A549 (cell line): ENCODE results near the gene NFX1. TPM values are rescaled to one million over a fixed set of nuclear protein-coding genes. Genes with fewer than 3 reads are reported as not detected.
A peak's percentile ranks its signal among the peaks of the same experiment; 100 is the strongest.

Experiments
- ATAC-seq, 2 experiments: fragments of 200-7000 bp in 1 of 2; fragments of >200 bp in 1 of 2; cut with Nextera tagmentation in 1 of 2; cut with Tn5 transposase in 1 of 2; 3 replicates each; pipeline versions ENCODE4 v1.8.0 to v1.9.1; 2018 to 2020; ENCODE audit warnings: mild to moderate bottlenecking in 1 of 2, moderate library complexity in 1 of 2
- CTCF ChIA-PET: fragments of 300-600 bp; sonication (Branson Sonifier 250); formaldehyde crosslinking; extraction: SDS; loops from one replicate; lab custom pipeline; 2021; ENCODE audit warnings: antibody characterized with exemption, inconsistent platforms; lab: Yijun Ruan, JAX
- POLR2A ChIA-PET: fragments of 350-600 bp; formaldehyde crosslinking; extraction: SDS; loops from one replicate; lab custom pipeline; 2021; ENCODE audit warnings: antibody characterized with exemption, inconsistent platforms; lab: Yijun Ruan, JAX
- DNase-seq, 2 experiments: peaks; one replicate each; pipeline versions ENCODE4 v3.0.0 to v3.0.0-alpha.2; 2011 to 2016; ENCODE audit warnings: low read depth in 1 of 2, low spot score in 1 of 2
- FAIRE-seq: peaks from 2 replicates; lab custom pipeline; 2011; peaks lifted over from hg19 to GRCh38; lab: Jason Lieb, UNC
- H3K27ac ChIP-seq, 2 experiments: fragments of >200 bp; sonication (Bioruptor Twin); formaldehyde crosslinking; 3 replicates each; pipeline ENCODE4 v1.5.1; 2016 to 2017
- H3K4me1 ChIP-seq: fragments of >200 bp; sonication (Bioruptor Twin); formaldehyde crosslinking; 3 replicates; pipeline ENCODE4 v1.6.1; 2016
- H3K4me2 ChIP-seq: fragments of >200 bp; sonication (Bioruptor Twin); formaldehyde crosslinking; 3 replicates; pipeline ENCODE4 v1.6.1; 2016
- H3K4me3 ChIP-seq: fragments of >200 bp; sonication (Bioruptor Twin); formaldehyde crosslinking; 3 replicates; pipeline ENCODE4 v1.5.1; 2016
- H3K9me3 ChIP-seq: fragments of >200 bp; sonication (Bioruptor Twin); formaldehyde crosslinking; 3 replicates; pipeline ENCODE4 v1.6.1; 2016
- BCL3 ChIP-seq: fragments of >200 bp; sonication (Bioruptor Twin); formaldehyde crosslinking; IDR thresholded peaks from 3 replicates; pipeline ENCODE4 v1.6.1; 2016
- CBX8 ChIP-seq: fragments of 200-600 bp; sonication (generic); IDR thresholded peaks from 2 replicates; pipeline ENCODE4 v1.6.1; 2016
- CEBPB ChIP-seq, 2 experiments: fragments of >200 bp in 1 of 2; sonication (Bioruptor Twin) in 1 of 2; formaldehyde crosslinking in 1 of 2; IDR thresholded peaks; 2 replicates each; pipeline ENCODE4 v1.6.1; 2012 to 2016
- CHD2 ChIP-seq: fragments of 150-350 bp; IDR thresholded peaks from 2 replicates; pipeline ENCODE4 v1.6.1; 2014; ENCODE audit warnings: low read length; ENCODE audit not compliant: partially characterized antibody
- CHD4 ChIP-seq: fragments of 200-600 bp; sonication (generic); IDR thresholded peaks from 2 replicates; pipeline ENCODE4 v1.6.1; 2016; ENCODE audit warnings: antibody characterized with exemption, mild to moderate bottlenecking, borderline replicate concordance
- ELK1 ChIP-seq: fragments of 150-350 bp; IDR thresholded peaks from 2 replicates; pipeline ENCODE4 v1.6.1; 2014; ENCODE audit warnings: low read depth, mild to moderate bottlenecking, low read length
- FOSL2 ChIP-seq, 2 experiments: fragments of 450-650 bp in 1 of 2; fragments of >200 bp in 1 of 2; sonication (Bioruptor Twin) in 1 of 2; formaldehyde crosslinking; IDR thresholded peaks; 2 replicates each; pipeline versions ENCODE4 v1.5.0 to v1.6.1; 2016 to 2020; ENCODE audit warnings: mild to moderate bottlenecking in 1 of 2, moderate library complexity in 1 of 2
- FOXS1 ChIP-seq: fragments of 250-450 bp; sonication (Bioruptor Pico); IDR thresholded peaks from 2 replicates; pipeline ENCODE4 v1.5.0; 2020; ENCODE audit warnings: mild to moderate bottlenecking, moderate library complexity
- GATA3 ChIP-seq: IDR thresholded peaks from 2 replicates; pipeline ENCODE4 v1.6.1; 2012; ENCODE audit warnings: borderline replicate concordance
- HEYL ChIP-seq: fragments of 250-450 bp; sonication (Bioruptor Pico); IDR thresholded peaks from 2 replicates; pipeline ENCODE4 v1.8.0; 2021; ENCODE audit warnings: mild to moderate bottlenecking, moderate library complexity
- HMGXB4 ChIP-seq: fragments of 250-450 bp; sonication (Bioruptor Pico); IDR thresholded peaks from 2 replicates; pipeline ENCODE4 v1.5.0; 2021; ENCODE audit warnings: mild to moderate bottlenecking, moderate library complexity, borderline replicate concordance
- HOXA7 ChIP-seq: fragments of 250-450 bp; sonication (Bioruptor Pico); IDR thresholded peaks from 2 replicates; pipeline ENCODE4 v1.5.0; 2020; ENCODE audit warnings: mild to moderate bottlenecking, moderate library complexity
- HOXB5 ChIP-seq: fragments of 250-450 bp; sonication (Bioruptor Pico); IDR thresholded peaks from 2 replicates; pipeline ENCODE4 v1.5.0; 2020; ENCODE audit warnings: mild to moderate bottlenecking, moderate library complexity
- JUN ChIP-seq, 2 experiments: fragments of >200 bp; sonication (Bioruptor Twin); formaldehyde crosslinking; IDR thresholded peaks; 2 replicates in 1 of 2; 3 replicates in 1 of 2; pipeline ENCODE4 v1.6.1; 2016 to 2017
- KDM1A ChIP-seq: fragments of 200-600 bp; sonication (generic); IDR thresholded peaks from 2 replicates; pipeline ENCODE4 v1.6.1; 2016; ENCODE audit warnings: low read depth, mild to moderate bottlenecking
- KDM5A ChIP-seq: fragments of 200-600 bp; sonication (generic); IDR thresholded peaks from 2 replicates; pipeline ENCODE4 v1.6.1; 2016; ENCODE audit warnings: antibody characterized with exemption, mild to moderate bottlenecking
- MAZ ChIP-seq: fragments of 150-350 bp; IDR thresholded peaks from 2 replicates; pipeline ENCODE4 v1.6.1; 2014; ENCODE audit warnings: antibody characterized with exemption, low read depth, low read length, borderline replicate concordance
- NFE2L2 ChIP-seq: fragments of 150-350 bp; conservative IDR thresholded peaks from 2 replicates; pipeline ENCODE4 v1.6.1; 2014; ENCODE audit warnings: low read length
- RARB ChIP-seq: fragments of 250-450 bp; sonication (Bioruptor Pico); IDR thresholded peaks from 2 replicates; pipeline ENCODE4 v1.8.0; 2021; ENCODE audit warnings: mild to moderate bottlenecking, moderate library complexity
- REST ChIP-seq: fragments of 200-600 bp; sonication (generic); IDR thresholded peaks from 2 replicates; pipeline ENCODE4 v1.6.1; 2016; ENCODE audit warnings: antibody characterized with exemption, mild to moderate bottlenecking, moderate library complexity
- RNF2 ChIP-seq: fragments of 200-600 bp; sonication (generic); IDR thresholded peaks from 2 replicates; pipeline ENCODE4 v1.6.1; 2016; ENCODE audit warnings: low read depth, mild to moderate bottlenecking, antibody characterized with exemption, moderate library complexity, borderline replicate concordance
- SREBF2 ChIP-seq: fragments of 450-650 bp; IDR thresholded peaks from 2 replicates; pipeline ENCODE4 v1.6.1; 2014; ENCODE audit warnings: mild to moderate bottlenecking, moderate library complexity
- TP53 ChIP-seq: fragments of 250-450 bp; sonication (Bioruptor Pico); IDR thresholded peaks from 2 replicates; pipeline ENCODE4 v1.5.0; 2021; ENCODE audit warnings: mild to moderate bottlenecking, moderate library complexity
- ZFP36 ChIP-seq: fragments of 450-650 bp; IDR thresholded peaks from 2 replicates; pipeline ENCODE4 v1.6.1; 2014; ENCODE audit warnings: borderline replicate concordance; ENCODE audit not compliant: partially characterized antibody
- ZNF302 ChIP-seq: fragments of 250-450 bp; sonication (Bioruptor Pico); IDR thresholded peaks from 2 replicates; pipeline ENCODE4 v1.9.0; 2021; ENCODE audit warnings: inconsistent platforms, mild to moderate bottlenecking, moderate library complexity
- ZSCAN20 ChIP-seq: fragments of 250-450 bp; sonication (Bioruptor Pico); IDR thresholded peaks from 2 replicates; pipeline ENCODE4 v1.8.0; 2022; ENCODE audit warnings: mild to moderate bottlenecking, moderate library complexity
- WGBS: methylation state at CpG from one replicate; pipeline ENCODE4 v1.1.6; 2017; ENCODE audit errors: missing lambda C conversion rate; 5-methylcytosine and 5-hydroxymethylcytosine counted together
- polyA plus RNA-seq, 4 experiments: library from polyadenylated mRNA; depleted of rRNA in 3 of 4; stranded (reverse); fragments of >200 nt; fragmentation: RNase III in 1 of 4; extraction: RNeasy Plus Mini Kit Qiagen cat#74134 plus additional on column Dnase treatment in 1 of 4; gene quantifications; 2 replicates in 3 of 4; 3 replicates in 1 of 4; pipeline ENCODE4 v1.2.3, GENCODE V29; 2011 to 2017

NFX1 gene
- polyA plus RNA-seq, 2 of the 4 experiments (the other 2 are of a cell fraction): 24.8 to 41.2 TPM

- TF ChIP-seq HOXB5 (CRISPR knock-in tag) (no peak), TP53 (CRISPR knock-in tag) (no peak), JUN (IDR thresholded peaks at IDR 0.05) (no peak), HMGXB4 (no peak), RNF2 (no peak), KDM5A (no peak), CHD4 (no peak), RARB (no peak), CBX8 (no peak), ZFP36 (no peak), REST (no peak), ZNF302 (CRISPR knock-in tag) (no peak), CHD2 (no peak)
- no peak for FAIRE-seq
- Histone ChIP-seq H3K9me3 (no peaks in the 10 kb centered on the region), H3K4me3 (no peak overlapping the region), H3K27ac (no peak overlapping the region), H3K4me2 (no peak overlapping the region), H3K4me1 (peaks cover 20% of the 10 kb centered on the region; the same call in 2 of the 3 replicates)
- DNase-seq: no peak
- 93% methylated on average over 9 of the region's 9 CpGs for WGBS
- no peak; a peak in 1 of 6 replicates for ATAC-seq
- ChIA-PET POLR2A (interaction anchor here (0.6 to 1.5 kb wide), 2 partner anchors 12 to 13 kb away, joined by 3 to 5 read pairs; no protein-coding TSS in a partner anchor), CTCF (interaction anchor here (1.0 to 1.8 kb wide), 4 partner anchors 11 to 20 kb away, joined by 3 to 9 read pairs (median 4); no protein-coding TSS in a partner anchor)
These were observed 44.0 kb upstream of the NFX1 start for GRCh38 chr9:33246269-33246860.

- H3K4me2 ChIP-seq: no peak overlapping the region
- DNase-seq (no peak), FAIRE-seq (no peak), ATAC-seq (peak in 1 of 2 experiments; percentile 9; a peak in 3 of 6 replicates)
- no peak overlapping the region for H3K4me3 ChIP-seq
- H3K27ac ChIP-seq: peak overlapping the region in 1 of 2 experiments; percentile 17; a peak in 1 of 6 replicates
- ChIA-PET POLR2A (interaction anchor here (0.7 to 0.8 kb wide), 2 partner anchors 42 to 864 kb away, joined by 3 read pairs; partner anchors contain the start of gene NFX1), CTCF (interaction anchor here (0.6 to 3.1 kb wide), 10 partner anchors 10 to 269 kb away, joined by 3 to 16 read pairs (median 4); partner anchors contain the start of genes BAG1 and CHMP5)
- no peaks in the 10 kb centered on the region for H3K9me3 ChIP-seq
- WGBS: 95% methylated on average over 3 of the region's 3 CpGs
- H3K4me1 ChIP-seq: peaks cover 20% of the 10 kb centered on the region; the same call in 2 of the 3 replicates
- TF ChIP-seq MAZ (no peak), HEYL (no peak), HOXA7 (CRISPR knock-in tag) (no peak), FOXS1 (CRISPR knock-in tag) (no peak), ELK1 (no peak), NFE2L2 (no peak), KDM1A (no peak), HMGXB4 (no peak), ZSCAN20 (CRISPR knock-in tag) (no peak), SREBF2 (no peak), RARB (no peak), GATA3 (no peak), CEBPB (IDR thresholded peaks at IDR 0.05) (no peak), BCL3 (no peak), FOSL2 (IDR thresholded peaks at IDR 0.05) (no peak), FOSL2 (CRISPR knock-in tag; IDR thresholded peaks at IDR 0.05) (no peak), CHD2 (no peak)
These were observed 41.7 kb upstream of the NFX1 start for GRCh38 chr9:33248606-33249005.
